Measurements from ENCODE around the gene PCDHB5. TPM values are rescaled to one million over a fixed set of nuclear protein-coding genes. Genes with fewer than 3 reads are reported as not detected.
"Not testable (repeated sequence)": the region's sequence is repeated elsewhere in the genome, so short reads cannot be mapped to it uniquely, and the experiment has no call there.

Gene PCDHB5
- total and polyA plus RNA-seq, 2 donors (not counting 1 experiment from before 2014, with no cell fraction given), result not detected

GRCh38 chr5:141175933-141176332 lies 40.9 kb downstream of the PCDHB5 start:
- intact Hi-C loops (cut with micrococcal nuclease), result no loop called here
- Histone ChIP-seq H4K20me1 (ENCODE audit: control insufficient read depth, insufficient read depth, low read length, poor library complexity, severe bottlenecking) (no peaks in the 10 kb centered on the region), H3K27me3 (replicated peaks in 1 of 4; ENCODE audit: control extremely low read depth in 1 of 4, control insufficient read depth in 3 of 4, insufficient read depth in 4 of 4, low read length in 3 of 4) (peaks cover 0 to 5% (median 0%) of the 10 kb centered on the region in 4 experiments), H3K27ac (ENCODE audit: low read length in 2 of 2) (no peak overlapping the region), H3K9ac (ENCODE audit: low read length) (no peak overlapping the region), H3K36me3 (replicated peaks in 1 of 2; ENCODE audit: control extremely low read depth in 1 of 2, control insufficient read depth in 1 of 2, extremely low read depth in 1 of 2, insufficient read depth in 2 of 2, low read length in 1 of 2) (no peaks in the 10 kb centered on the region), H3K79me2 (ENCODE audit: control insufficient read depth, insufficient read depth, low read length) (no peaks in the 10 kb centered on the region), H2AFZ (ENCODE audit: insufficient read depth, low read depth, low read length, poor library complexity, severe bottlenecking) (no peak overlapping the region), H3K4me2 (replicated peaks; ENCODE audit: low read depth, low read length, poor library complexity, severe bottlenecking) (no peak overlapping the region), H3K9me3 (ENCODE audit: control extremely low read depth in 1 of 3, control insufficient read depth in 2 of 3, insufficient read depth in 1 of 3, low read length in 2 of 3) (peaks cover 2 to 33% (median 3%) of the 10 kb centered on the region in 3 donors), H3K4me1 (ENCODE audit: control insufficient read depth in 2 of 2, insufficient read depth in 2 of 2, low read length in 2 of 2) (peaks cover 0 to 4% of the 10 kb centered on the region in 2 donors), H3K4me3 (ENCODE audit: control extremely low read depth in 1 of 5, extremely low read depth in 1 of 5, insufficient read depth in 1 of 5, low read depth in 2 of 5, low read length in 4 of 5) (no peak overlapping the region)
- Mint-ChIP-seq H3K4me3 (no peak overlapping the region), H3K27me3 (no peaks in the 10 kb centered on the region), H3K4me1 (peaks cover 2% of the 10 kb centered on the region), H3K27ac (no peak overlapping the region), H3K9me3 (ENCODE audit: insufficient read depth) (peaks cover 2% of the 10 kb centered on the region)
- TF ChIP-seq EZH2 (IDR thresholded peaks at IDR 0.05; ENCODE audit: borderline replicate concordance, insufficient read depth, low read depth, low read length, poor library complexity, severe bottlenecking) (no peak), CTCF (IDR thresholded peaks at IDR 0.05) (no peak)
- no CpG with 5 or more reads among the region's 1 CpG for WGBS (ENCODE audit: insufficient coverage)
- DNase-seq, result no peak
- no peak for ATAC-seq (ENCODE audit: low read depth)
- POLR2A ChIA-PET, result no interaction called here
- CTCF ChIA-PET, result no interaction called here

DNA sequence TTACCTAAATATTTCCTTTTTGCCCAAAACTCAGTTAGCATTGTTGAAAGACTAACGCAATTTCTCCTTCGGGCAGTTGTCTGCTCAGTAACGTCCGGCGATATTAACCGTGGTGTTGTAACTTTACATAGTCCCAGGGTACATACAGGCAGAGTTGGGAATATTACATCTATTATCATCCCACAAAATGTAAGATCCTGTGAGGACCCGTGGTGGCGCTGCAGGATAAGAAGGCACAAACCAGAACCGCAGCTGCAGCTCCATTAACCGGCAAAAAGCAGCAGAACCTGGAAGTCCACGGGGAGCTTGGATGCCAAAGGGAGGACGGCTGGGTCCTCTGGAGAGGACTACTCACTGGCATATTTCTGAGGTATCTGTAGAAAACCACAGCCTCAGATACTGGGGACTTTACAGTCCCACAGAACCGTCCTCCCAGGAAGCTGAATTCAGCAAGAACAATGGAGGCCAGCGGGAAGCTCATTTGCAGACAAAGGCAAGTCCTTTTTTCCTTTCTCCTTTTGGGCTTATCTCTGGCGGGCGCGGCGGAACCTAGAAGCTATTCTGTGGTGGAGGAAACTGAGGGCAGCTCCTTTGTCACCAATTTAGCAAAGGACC lies 42.7 kb downstream of the PCDHB5 start, which contains the start of gene PCDHB8:
Gene PCDHB8 (plus strand): TSS at position 214 of the 615 bp plus-strand sequence. CDS start 245 bp downstream, at position 459.
- WGBS (ENCODE audit: insufficient coverage), result 41% methylated on average over 6 of the region's 18 CpGs
- H3K4me3 Mint-ChIP-seq; ATAC-seq (ENCODE audit: low read depth); H2AFZ ChIP-seq (ENCODE audit: insufficient read depth, low read depth, low read length, poor library complexity, severe bottlenecking); H3K27ac Mint-ChIP-seq; H3K4me1 ChIP-seq (ENCODE audit: control insufficient read depth in 2 of 2, insufficient read depth in 2 of 2, low read length in 2 of 2); intact Hi-C loops (cut with micrococcal nuclease); H3K27ac ChIP-seq (ENCODE audit: low read length in 2 of 2); H3K4me3 ChIP-seq (ENCODE audit: control extremely low read depth in 1 of 5, extremely low read depth in 1 of 5, insufficient read depth in 1 of 5, low read depth in 2 of 5, low read length in 4 of 5); H3K4me1 Mint-ChIP-seq; H4K20me1 ChIP-seq (ENCODE audit: control insufficient read depth, insufficient read depth, low read length, poor library complexity, severe bottlenecking); H3K79me2 ChIP-seq (ENCODE audit: control insufficient read depth, insufficient read depth, low read length); POLR2A ChIA-PET; H3K4me2 ChIP-seq (replicated peaks; ENCODE audit: low read depth, low read length, poor library complexity, severe bottlenecking); H3K36me3 ChIP-seq (replicated peaks in 1 of 2; ENCODE audit: control extremely low read depth in 1 of 2, control insufficient read depth in 1 of 2, extremely low read depth in 1 of 2, insufficient read depth in 2 of 2, low read length in 1 of 2); DNase-seq; H3K9me3 Mint-ChIP-seq (ENCODE audit: insufficient read depth); H3K9ac ChIP-seq (ENCODE audit: low read length): not testable (repeated sequence)
- Histone ChIP-seq H3K9me3 (ENCODE audit: control extremely low read depth in 1 of 3, control insufficient read depth in 2 of 3, insufficient read depth in 1 of 3, low read length in 2 of 3) (peaks cover 2 to 36% (median 3%) of the 10 kb centered on the region in 3 donors), H3K27me3 (replicated peaks in 1 of 4; ENCODE audit: control extremely low read depth in 1 of 4, control insufficient read depth in 3 of 4, insufficient read depth in 4 of 4, low read length in 3 of 4) (peaks cover 0 to 11% (median 5%) of the 10 kb centered on the region in 4 experiments)
- CTCF ChIA-PET, result interaction anchor here (1.0 kb wide), 1 partner anchor 243 kb away, joined by 3 read pairs; the partner anchor contains the start of gene PCDHGA11
- H3K27me3 Mint-ChIP-seq, result peaks cover 15% of the 10 kb centered on the region

DNA sequence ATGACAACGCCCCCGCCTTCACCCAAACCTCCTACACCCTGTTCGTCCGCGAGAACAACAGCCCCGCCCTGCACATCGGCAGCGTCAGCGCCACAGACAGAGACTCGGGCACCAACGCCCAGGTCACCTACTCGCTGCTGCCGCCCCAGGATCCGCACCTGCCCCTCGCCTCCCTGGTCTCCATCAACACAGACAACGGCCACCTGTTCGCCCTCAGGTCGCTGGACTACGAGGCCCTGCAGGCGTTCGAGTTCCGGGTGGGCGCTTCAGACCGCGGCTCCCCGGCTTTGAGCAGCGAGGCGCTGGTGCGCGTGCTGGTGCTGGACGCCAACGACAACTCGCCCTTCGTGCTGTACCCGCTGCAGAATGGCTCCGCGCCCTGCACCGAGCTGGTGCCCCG lies 44.4 kb downstream of the PCDHB5 start:
- 51% methylated on average over 6 of the region's 39 CpGs for WGBS (ENCODE audit: insufficient coverage)
- Histone ChIP-seq H3K9me3 (ENCODE audit: control extremely low read depth in 1 of 3, control insufficient read depth in 2 of 3, insufficient read depth in 1 of 3, low read length in 2 of 3) (peaks cover 2 to 36% (median 5%) of the 10 kb centered on the region in 3 donors), H3K27me3 (replicated peaks in 1 of 4; ENCODE audit: control extremely low read depth in 1 of 4, control insufficient read depth in 3 of 4, insufficient read depth in 4 of 4, low read length in 3 of 4) (peaks cover 0 to 12% (median 8%) of the 10 kb centered on the region in 4 experiments)
- H3K4me2 ChIP-seq (replicated peaks; ENCODE audit: low read depth, low read length, poor library complexity, severe bottlenecking); POLR2A ChIA-PET; H2AFZ ChIP-seq (ENCODE audit: insufficient read depth, low read depth, low read length, poor library complexity, severe bottlenecking); H3K79me2 ChIP-seq (ENCODE audit: control insufficient read depth, insufficient read depth, low read length); H3K27ac ChIP-seq (ENCODE audit: low read length in 2 of 2); H3K4me1 ChIP-seq (ENCODE audit: control insufficient read depth in 2 of 2, insufficient read depth in 2 of 2, low read length in 2 of 2); CTCF ChIA-PET; DNase-seq; H3K9ac ChIP-seq (ENCODE audit: low read length); H3K27ac Mint-ChIP-seq; intact Hi-C loops (cut with micrococcal nuclease); H4K20me1 ChIP-seq (ENCODE audit: control insufficient read depth, insufficient read depth, low read length, poor library complexity, severe bottlenecking); ATAC-seq (ENCODE audit: low read depth); H3K4me1 Mint-ChIP-seq; H3K4me3 Mint-ChIP-seq; H3K36me3 ChIP-seq (replicated peaks in 1 of 2; ENCODE audit: control extremely low read depth in 1 of 2, control insufficient read depth in 1 of 2, extremely low read depth in 1 of 2, insufficient read depth in 2 of 2, low read length in 1 of 2); H3K9me3 Mint-ChIP-seq (ENCODE audit: insufficient read depth); H3K4me3 ChIP-seq (ENCODE audit: control extremely low read depth in 1 of 5, extremely low read depth in 1 of 5, insufficient read depth in 1 of 5, low read depth in 2 of 5, low read length in 4 of 5): not testable (repeated sequence)
- H3K27me3 Mint-ChIP-seq, result peaks cover 24% of the 10 kb centered on the region

All from B cell (primary cell).